Superior temporal gyrus (tissue), 1 donor: Measurements from ENCODE around the gene UVSSA.
"Not testable (repeated sequence)": the region's sequence is repeated elsewhere in the genome, so short reads cannot be mapped to it uniquely, and the experiment has no call there.

Experiments
- DNase-seq: peaks from one replicate; pipeline ENCODE4 v3.0.0-alpha.2; 2016; ENCODE audit errors: extremely low spot score

UVSSA gene

GRCh38 chr4:1364748-1365147 lies 17.7 kb downstream of the UVSSA start:
- no peak for DNase-seq

- no peak for DNase-seq
Measured at GRCh38 chr4:1365271-1366178, 18.5 kb downstream of the UVSSA start.

DNA sequence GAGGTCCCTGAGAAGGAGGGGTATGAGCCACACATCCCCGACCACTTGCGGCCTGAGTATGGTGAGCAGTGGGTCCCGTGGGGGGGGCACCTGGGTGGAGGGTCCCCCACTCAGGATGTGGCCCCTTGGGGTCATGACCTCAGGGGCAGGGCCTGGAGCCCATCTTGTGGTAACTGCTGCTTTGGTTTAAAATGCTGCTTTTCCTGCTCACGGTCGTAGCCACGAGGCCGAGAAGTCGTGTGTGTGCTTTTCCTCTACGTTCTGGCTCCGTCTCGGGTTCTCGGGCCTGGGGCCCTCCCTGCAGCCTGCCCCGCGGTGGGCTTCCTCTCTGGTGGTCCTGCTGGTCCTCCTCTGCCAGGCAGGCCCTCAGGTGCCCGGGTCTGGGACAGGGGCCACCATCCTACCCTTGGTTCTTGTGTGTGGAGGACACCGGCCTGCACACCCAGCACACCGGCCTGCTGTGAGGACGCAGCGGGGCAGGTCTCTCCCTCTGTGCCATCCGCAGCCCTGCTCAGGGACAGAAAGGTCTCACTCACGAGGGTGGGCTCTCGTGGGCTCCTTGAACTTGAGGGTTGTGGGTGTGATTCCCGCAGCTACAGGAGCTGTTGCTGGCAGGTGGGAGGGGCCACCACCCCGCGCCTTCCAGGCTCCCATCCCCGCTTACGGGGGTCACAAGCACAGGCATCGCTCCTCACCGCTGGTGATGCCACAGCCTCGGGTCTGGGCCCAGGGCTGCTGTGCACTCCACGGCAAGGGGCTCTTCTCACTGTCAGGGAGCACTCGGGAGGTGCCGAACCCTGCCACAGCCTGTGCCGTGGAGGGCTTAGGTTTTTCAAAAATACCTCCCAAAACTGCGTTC lies 19.6 kb downstream of the UVSSA start:
- no peak for DNase-seq

GRCh38 chr4:1367230-1367935 lies 20.4 kb downstream of the UVSSA start:
- no peak for DNase-seq

- no peak for DNase-seq
Measured at GRCh38 chr4:1367936-1368289, 20.9 kb downstream of the UVSSA start.

- no peak for DNase-seq
Measured at GRCh38 chr4:1368421-1369090, 21.5 kb downstream of the UVSSA start.

GRCh38 chr4:1369091-1369450 lies 22.1 kb downstream of the UVSSA start:
- no peak for DNase-seq

GRCh38 chr4:1369479-1370079 lies 22.6 kb downstream of the UVSSA start:
- no peak for DNase-seq

DNA sequence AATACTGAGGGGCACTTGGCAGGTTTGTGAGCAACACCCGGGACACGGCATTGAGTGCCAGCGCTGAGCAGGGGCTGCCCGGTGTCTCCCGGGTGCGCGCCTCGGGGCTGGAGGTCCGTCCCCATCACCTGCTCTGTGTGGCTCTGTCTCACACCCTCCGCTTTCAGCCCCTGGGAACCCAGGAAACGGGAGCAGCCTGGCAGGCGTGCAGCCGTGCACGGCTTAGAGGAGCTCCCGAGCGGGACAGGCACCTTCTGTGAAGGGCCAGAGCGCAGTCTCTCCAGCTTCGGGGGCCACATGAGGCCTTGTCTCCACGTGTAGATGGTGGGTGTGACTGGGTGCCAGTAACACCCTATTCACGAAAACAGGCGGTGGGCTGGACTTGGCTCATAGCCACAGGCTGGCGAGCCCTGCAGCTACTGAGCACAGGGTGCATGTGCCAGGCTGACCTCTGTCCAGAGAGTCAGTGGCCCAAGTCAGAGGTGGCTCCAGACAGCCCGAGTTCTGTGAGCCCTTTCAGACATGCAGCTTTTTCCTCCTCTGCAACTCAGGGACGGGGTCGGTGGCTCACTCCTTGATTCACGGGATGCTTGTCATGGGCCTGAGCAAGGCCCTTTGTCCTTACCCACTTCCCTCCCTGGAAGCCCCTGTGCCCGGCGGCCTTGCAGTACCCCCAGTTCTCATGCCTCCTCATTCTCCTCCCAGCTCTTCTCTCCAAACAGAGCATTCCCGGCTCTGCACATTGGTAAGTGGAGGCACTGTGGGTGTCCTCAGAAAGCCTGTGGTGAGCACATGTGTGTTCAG lies 23.5 kb downstream of the UVSSA start:
- DNase-seq = no peak

DNA sequence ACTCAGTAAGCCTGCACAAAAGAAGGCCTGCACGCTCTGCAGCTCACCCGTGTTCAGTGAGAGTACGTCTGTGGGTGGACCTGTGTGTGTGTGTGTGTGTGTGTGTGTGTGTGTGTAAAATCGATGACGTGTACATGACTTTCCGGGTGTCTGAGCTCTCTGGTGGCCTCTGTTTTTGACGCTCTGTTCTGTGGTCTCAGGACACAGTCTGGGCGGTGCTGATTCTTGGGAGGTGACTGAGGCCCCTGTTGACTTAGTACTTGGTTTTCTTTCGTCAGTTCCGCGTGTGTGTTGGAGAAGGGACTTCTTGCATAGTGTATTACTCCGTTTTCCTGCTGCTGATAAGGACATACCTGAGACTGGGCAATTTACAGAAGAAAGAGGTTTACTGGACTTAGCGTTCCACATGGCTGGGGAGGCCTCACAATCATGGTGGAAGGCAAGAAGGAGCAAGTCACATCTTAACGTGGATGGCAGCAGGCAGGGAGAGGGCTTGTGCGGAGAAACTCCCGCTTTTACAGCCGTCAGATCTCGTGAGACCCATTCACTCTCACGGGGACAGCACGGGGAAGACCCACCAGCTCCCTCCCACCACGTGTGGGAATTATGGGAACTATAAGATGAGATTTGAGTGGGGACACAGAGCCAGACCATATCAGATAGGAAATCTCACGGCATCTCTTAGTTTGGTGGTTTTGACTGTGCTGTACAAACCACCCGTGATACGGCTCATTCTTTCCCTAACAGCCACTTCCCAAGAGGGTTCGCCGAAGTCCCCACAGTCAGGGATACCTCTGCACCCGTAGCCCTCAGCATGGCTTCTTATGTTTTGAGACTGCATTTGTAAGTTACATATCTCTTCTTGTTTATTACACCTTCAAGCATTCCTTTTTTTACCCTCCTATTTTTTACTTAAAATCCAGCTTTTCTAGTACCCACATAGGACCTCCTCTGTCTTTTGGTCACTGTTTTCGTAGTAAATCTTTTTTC lies 24.5 kb downstream of the UVSSA start:
- DNase-seq = no peak

DNA sequence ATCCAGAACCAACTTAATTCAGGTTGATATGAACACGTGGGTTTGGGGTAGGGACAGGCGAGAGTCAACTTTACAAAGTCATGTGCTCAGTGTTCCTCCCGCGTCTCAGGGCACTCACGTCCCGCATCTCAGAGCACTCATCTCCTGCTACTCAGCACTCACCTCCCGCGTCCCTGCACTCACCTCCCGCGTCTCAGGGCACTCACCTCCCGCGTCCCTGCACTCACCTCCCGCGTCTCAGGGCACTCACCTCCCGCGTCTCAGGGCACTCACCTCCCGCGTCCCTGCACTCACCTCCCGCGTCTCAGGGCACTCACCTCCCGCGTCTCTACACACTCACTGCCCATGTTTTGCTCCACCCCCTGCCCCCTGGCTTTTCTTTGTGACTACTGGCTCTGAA lies 25.6 kb downstream of the UVSSA start:
- DNase-seq = not testable (repeated sequence)

GRCh38 chr4:1373892-1374705 lies 27.1 kb downstream of the UVSSA start:
- DNase-seq = no peak

- no peak for DNase-seq
Measured at GRCh38 chr4:1374706-1375045, 27.7 kb downstream of the UVSSA start.

- DNase-seq = no peak
Measured at GRCh38 chr4:1375051-1375721, 28.2 kb downstream of the UVSSA start.

DNA sequence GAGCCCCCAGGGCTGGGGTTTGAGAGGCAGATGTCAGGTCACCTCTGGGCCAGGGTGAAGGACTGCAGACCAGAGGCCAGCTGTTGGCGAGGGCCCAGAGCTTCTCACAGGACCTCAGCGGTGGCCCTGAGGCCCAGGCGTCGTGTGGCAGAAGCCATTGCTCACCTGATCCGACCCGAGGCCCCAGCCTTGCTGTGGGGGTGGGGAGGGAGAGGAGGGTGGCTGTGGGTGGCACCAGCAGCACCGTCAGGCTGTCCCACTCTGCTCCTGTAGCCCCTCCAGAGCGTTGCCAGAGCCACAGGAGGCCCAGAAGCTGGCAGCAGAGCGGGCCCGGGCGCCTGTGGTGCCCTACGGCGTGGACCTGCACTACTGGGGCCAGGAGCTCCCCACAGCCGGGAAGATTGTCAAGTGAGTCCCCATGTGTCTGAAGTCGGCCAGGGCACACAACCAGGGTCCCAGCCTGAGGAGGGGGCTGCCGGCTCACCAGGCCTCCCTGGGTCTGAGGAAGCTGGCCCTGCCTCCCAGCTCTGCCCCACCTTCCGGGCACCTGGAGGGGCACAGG lies 28.8 kb downstream of the UVSSA start:
- no peak for DNase-seq

GRCh38 chr4:1376391-1376840 lies 29.4 kb downstream of the UVSSA start:
- no peak for DNase-seq

GRCh38 chr4:1376841-1377605 lies 30.0 kb downstream of the UVSSA start:
- DNase-seq = no peak
